IPS DF 6.9 (cell line): Measurements from ENCODE around the gene TET1.
"Not testable (repeated sequence)": the region's sequence is repeated elsewhere in the genome, so short reads cannot be mapped to it uniquely, and the experiment has no call there.

ENCODE experiments used
- DNase-seq: peaks from one replicate; pipeline ENCODE4 v3.0.0-alpha.2; 2013; ENCODE audit warnings: low read depth, low spot score
- H3K27ac ChIP-seq: one replicate; pipeline ENCODE4 v1.5.1; 2013; ENCODE audit warnings: low read length, control low read depth
- H3K27me3 ChIP-seq: 2 replicates; pipeline ENCODE4 v1.6.1; 2013; ENCODE audit warnings: mild to moderate bottlenecking, low read length; ENCODE audit not compliant: control insufficient read depth, insufficient read depth
- H3K36me3 ChIP-seq: 2 replicates; pipeline ENCODE4 v1.6.1; 2013; ENCODE audit warnings: low read length; ENCODE audit not compliant: control insufficient read depth, insufficient read depth
- H3K4me1 ChIP-seq: 2 replicates; pipeline ENCODE4 v1.6.1; 2013; ENCODE audit warnings: low read length; ENCODE audit not compliant: control insufficient read depth, insufficient read depth
- H3K4me3 ChIP-seq: 2 replicates; pipeline ENCODE4 v1.5.1; 2013; ENCODE audit warnings: mild to moderate bottlenecking, low read length
- H3K9me3 ChIP-seq: 2 replicates; pipeline ENCODE4 v1.6.1; 2013; ENCODE audit warnings: low read length, inconsistent platforms; ENCODE audit not compliant: control insufficient read depth, insufficient read depth
- WGBS: extraction: QIAGEN DNeasy Blood & Tissue Kit; methylation state at CpG from one replicate; pipeline ENCODE4 v1.1.7; 2013; ENCODE audit warnings: mixed read lengths, missing lambda C conversion rate; ENCODE audit not compliant: insufficient read length, insufficient coverage; 5-methylcytosine and 5-hydroxymethylcytosine counted together

TET1 gene

GRCh38 chr10:68700197-68700596 is 140.1 kb downstream of the TET1 start:
- H3K36me3 ChIP-seq, result no peaks in the 10 kb centered on the region
- no peak for DNase-seq
- no peaks in the 10 kb centered on the region for H3K4me1 ChIP-seq
- H3K27me3 ChIP-seq, result no peaks in the 10 kb centered on the region
- WGBS, result no CpG with 5 or more reads among the region's 1 CpG
- H3K4me3 ChIP-seq, result no peak overlapping the region
- H3K9me3 ChIP-seq, result no peaks in the 10 kb centered on the region
- no peak overlapping the region for H3K27ac ChIP-seq

- no peaks in the 10 kb centered on the region for H3K27me3 ChIP-seq
- WGBS, result no CpG with 5 or more reads among the region's 1 CpG
- H3K36me3 ChIP-seq, result no peaks in the 10 kb centered on the region
- no peak overlapping the region for H3K4me3 ChIP-seq
- H3K9me3 ChIP-seq, result no peaks in the 10 kb centered on the region
- no peaks in the 10 kb centered on the region for H3K4me1 ChIP-seq
- no peak overlapping the region for H3K27ac ChIP-seq
- DNase-seq, result no peak
Measured at GRCh38 chr10:68705548-68705947, 145.4 kb downstream of the TET1 start.

- WGBS, result no CpG with 5 or more reads among the region's 5 CpGs
- not testable (repeated sequence) for H3K4me1 ChIP-seq, DNase-seq, H3K9me3 ChIP-seq, H3K27ac ChIP-seq, H3K4me3 ChIP-seq, H3K36me3 ChIP-seq, H3K27me3 ChIP-seq
Measured at GRCh38 chr10:68708987-68709386, 148.8 kb downstream of the TET1 start.

- H3K4me3 ChIP-seq, DNase-seq, H3K9me3 ChIP-seq, H3K27me3 ChIP-seq, H3K27ac ChIP-seq, H3K36me3 ChIP-seq, H3K4me1 ChIP-seq: not testable (repeated sequence)
- no CpG with 5 or more reads among the region's 13 CpGs for WGBS
Measured at GRCh38 chr10:68713065-68713464, 152.9 kb downstream of the TET1 start.

GRCh38 chr10:68717435-68717834 is 157.3 kb downstream of the TET1 start:
- H3K27me3 ChIP-seq, result no peaks in the 10 kb centered on the region
- H3K4me3 ChIP-seq, result no peak overlapping the region
- H3K27ac ChIP-seq, result no peak overlapping the region
- H3K4me1 ChIP-seq, result no peaks in the 10 kb centered on the region
- no peaks in the 10 kb centered on the region for H3K36me3 ChIP-seq
- DNase-seq, result no peak
- no peaks in the 10 kb centered on the region for H3K9me3 ChIP-seq
- no CpG with 5 or more reads among the region's 3 CpGs for WGBS

GRCh38 chr10:68720793-68721672 is 160.9 kb downstream of the TET1 start, which contains the start of gene CCAR1:
TSS of gene CCAR1 (plus strand) at chr10:68721239. CDS start at chr10:68722505, 1,266 bp downstream.
- Histone ChIP-seq H3K4me3 (peak within 1 kb of the TSS; percentile 84), H3K9me3 (no peaks in the 10 kb centered on the region), H3K27me3 (no peaks in the 10 kb centered on the region), H3K4me1 (no peaks in the 10 kb centered on the region), H3K27ac (no peak within 1 kb of the TSS), H3K36me3 (peaks cover 12% of the 10 kb centered on the region)
- peak; percentile 89 for DNase-seq
- WGBS, result no CpG with 5 or more reads among the region's 72 CpGs

- H3K27me3 ChIP-seq, result no peaks in the 10 kb centered on the region
- no peaks in the 10 kb centered on the region for H3K4me1 ChIP-seq
- no peak for DNase-seq
- WGBS, result no CpG with 5 or more reads among the region's 27 CpGs
- peaks cover 12% of the 10 kb centered on the region for H3K36me3 ChIP-seq
- peak overlapping the region; percentile 84 for H3K4me3 ChIP-seq
- H3K27ac ChIP-seq, result no peak overlapping the region
- no peaks in the 10 kb centered on the region for H3K9me3 ChIP-seq
Measured at GRCh38 chr10:68721673-68722335, 161.7 kb downstream of the TET1 start.

- Histone ChIP-seq H3K36me3 (peaks cover 20% of the 10 kb centered on the region), H3K4me1 (no peaks in the 10 kb centered on the region), H3K9me3 (no peaks in the 10 kb centered on the region), H3K27ac (no peak overlapping the region), H3K27me3 (no peaks in the 10 kb centered on the region), H3K4me3 (no peak overlapping the region)
- WGBS, result no CpG with 5 or more reads among the region's 14 CpGs
- no peak for DNase-seq
Measured at GRCh38 chr10:68725016-68725415, 164.9 kb downstream of the TET1 start.

GRCh38 chr10:68727146-68727545 is 167.0 kb downstream of the TET1 start:
- Histone ChIP-seq H3K36me3 (peaks cover 23% of the 10 kb centered on the region), H3K4me3 (no peak overlapping the region), H3K27me3 (no peaks in the 10 kb centered on the region), H3K4me1 (no peaks in the 10 kb centered on the region), H3K27ac (no peak overlapping the region), H3K9me3 (no peaks in the 10 kb centered on the region)
- no peak for DNase-seq
- no CpG with 5 or more reads among the region's 9 CpGs for WGBS

- H3K27ac ChIP-seq, result no peak overlapping the region
- H3K36me3 ChIP-seq, result peaks cover 20% of the 10 kb centered on the region; the same call in 1 of the 2 replicates
- H3K27me3 ChIP-seq, result no peaks in the 10 kb centered on the region
- no peak for DNase-seq
- H3K9me3 ChIP-seq, result no peaks in the 10 kb centered on the region
- WGBS, result no CpG with 5 or more reads among the region's 8 CpGs
- H3K4me1 ChIP-seq, result no peaks in the 10 kb centered on the region
- no peak overlapping the region for H3K4me3 ChIP-seq
Measured at GRCh38 chr10:68732651-68733050, 172.5 kb downstream of the TET1 start.
